ENCODE measurements around the gene CHCHD6. TPM values are rescaled to one million over a fixed set of nuclear protein-coding genes. Genes with fewer than 3 reads are reported as not detected.

CHCHD6 gene
- total RNA-seq, 4 donors from 2014 or later, result 2.0 to 11.5 (median 10.0) TPM

DNA sequence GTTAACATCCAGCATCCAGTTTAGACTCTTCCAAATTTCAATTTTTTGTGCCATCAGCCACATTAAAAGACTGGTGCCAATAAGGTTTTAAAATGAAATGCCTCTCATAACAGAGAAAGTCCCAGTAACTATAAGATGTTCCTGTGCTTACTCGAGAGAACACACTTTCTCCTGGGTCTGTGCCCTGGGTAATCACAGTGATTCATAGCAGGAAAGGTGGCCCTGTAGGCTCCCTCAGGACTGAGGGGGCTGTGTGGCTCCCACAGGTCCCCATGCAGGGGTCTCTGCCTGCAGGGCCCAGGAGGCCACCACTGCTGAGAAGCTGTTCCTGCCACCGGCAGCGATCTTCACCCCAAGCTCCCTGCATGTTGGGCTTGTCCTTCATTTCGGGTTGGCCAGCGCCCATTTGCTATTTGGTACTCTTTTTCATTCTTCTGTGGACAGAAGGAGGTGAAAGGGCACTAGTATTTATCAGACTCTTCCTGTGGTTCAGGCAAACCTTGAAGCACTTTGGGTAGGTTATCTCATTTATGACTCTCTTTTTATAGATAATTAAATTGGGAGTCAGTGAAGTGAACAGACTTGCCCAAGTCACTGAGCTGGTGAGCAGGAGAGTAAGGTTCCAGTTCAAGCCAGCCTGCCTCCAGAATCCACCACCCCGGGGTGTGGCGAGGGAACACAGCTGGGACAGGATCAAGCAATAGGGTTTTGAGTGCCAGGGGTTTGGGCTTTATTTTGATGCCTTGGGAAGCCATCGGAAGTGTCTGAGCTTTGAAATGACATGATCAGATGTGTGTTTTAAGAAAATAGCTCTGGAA is 234.7 kb downstream of the CHCHD6 start:
- TF ChIP-seq, protein P1, sequence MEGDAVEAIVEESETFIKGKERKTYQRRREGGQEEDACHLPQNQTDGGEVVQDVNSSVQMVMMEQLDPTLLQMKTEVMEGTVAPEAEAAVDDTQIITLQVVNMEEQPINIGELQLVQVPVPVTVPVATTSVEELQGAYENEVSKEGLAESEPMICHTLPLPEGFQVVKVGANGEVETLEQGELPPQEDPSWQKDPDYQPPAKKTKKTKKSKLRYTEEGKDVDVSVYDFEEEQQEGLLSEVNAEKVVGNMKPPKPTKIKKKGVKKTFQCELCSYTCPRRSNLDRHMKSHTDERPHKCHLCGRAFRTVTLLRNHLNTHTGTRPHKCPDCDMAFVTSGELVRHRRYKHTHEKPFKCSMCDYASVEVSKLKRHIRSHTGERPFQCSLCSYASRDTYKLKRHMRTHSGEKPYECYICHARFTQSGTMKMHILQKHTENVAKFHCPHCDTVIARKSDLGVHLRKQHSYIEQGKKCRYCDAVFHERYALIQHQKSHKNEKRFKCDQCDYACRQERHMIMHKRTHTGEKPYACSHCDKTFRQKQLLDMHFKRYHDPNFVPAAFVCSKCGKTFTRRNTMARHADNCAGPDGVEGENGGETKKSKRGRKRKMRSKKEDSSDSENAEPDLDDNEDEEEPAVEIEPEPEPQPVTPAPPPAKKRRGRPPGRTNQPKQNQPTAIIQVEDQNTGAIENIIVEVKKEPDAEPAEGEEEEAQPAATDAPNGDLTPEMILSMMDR (IDR thresholded peaks at IDR 0.05; ENCODE audit: low read depth), result no peak

GRCh38 chr3:126939338-126939718 is 235.3 kb downstream of the CHCHD6 start:
- TF ChIP-seq, protein P1 (IDR thresholded peaks at IDR 0.05; ENCODE audit: low read depth), result no peak

- TF ChIP-seq, protein P1 (IDR thresholded peaks at IDR 0.05; ENCODE audit: low read depth), result no peak
Measured at GRCh38 chr3:126939733-126940132, 235.7 kb downstream of the CHCHD6 start.

DNA sequence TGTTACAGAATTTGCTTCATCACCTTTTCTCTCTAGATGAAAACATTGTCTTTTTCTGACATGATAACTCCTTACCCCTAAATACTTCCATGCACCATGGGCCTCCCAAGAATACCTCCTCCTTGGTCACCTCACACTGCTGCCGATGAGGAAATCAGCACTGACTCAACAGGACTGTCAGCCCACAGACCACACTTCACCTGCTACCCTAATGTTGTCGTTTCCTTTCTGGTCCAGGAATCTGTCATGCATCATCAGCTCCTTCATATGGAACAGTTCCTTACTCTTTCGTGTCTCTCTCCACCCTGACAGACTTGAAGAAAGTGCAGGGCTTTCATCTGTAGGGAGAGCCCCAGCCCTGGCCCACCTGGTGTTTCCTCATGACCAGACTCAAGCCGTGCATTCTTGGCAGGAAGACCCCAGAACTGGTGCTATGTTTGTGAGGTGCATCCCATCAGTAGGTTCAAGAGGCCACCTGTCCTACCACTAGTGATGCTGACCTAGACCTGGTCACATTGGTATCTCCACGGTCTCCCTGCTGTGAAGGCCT is 237.8 kb downstream of the CHCHD6 start:
- TF ChIP-seq, protein P1 (IDR thresholded peaks at IDR 0.05; ENCODE audit: low read depth), result no peak

DNA sequence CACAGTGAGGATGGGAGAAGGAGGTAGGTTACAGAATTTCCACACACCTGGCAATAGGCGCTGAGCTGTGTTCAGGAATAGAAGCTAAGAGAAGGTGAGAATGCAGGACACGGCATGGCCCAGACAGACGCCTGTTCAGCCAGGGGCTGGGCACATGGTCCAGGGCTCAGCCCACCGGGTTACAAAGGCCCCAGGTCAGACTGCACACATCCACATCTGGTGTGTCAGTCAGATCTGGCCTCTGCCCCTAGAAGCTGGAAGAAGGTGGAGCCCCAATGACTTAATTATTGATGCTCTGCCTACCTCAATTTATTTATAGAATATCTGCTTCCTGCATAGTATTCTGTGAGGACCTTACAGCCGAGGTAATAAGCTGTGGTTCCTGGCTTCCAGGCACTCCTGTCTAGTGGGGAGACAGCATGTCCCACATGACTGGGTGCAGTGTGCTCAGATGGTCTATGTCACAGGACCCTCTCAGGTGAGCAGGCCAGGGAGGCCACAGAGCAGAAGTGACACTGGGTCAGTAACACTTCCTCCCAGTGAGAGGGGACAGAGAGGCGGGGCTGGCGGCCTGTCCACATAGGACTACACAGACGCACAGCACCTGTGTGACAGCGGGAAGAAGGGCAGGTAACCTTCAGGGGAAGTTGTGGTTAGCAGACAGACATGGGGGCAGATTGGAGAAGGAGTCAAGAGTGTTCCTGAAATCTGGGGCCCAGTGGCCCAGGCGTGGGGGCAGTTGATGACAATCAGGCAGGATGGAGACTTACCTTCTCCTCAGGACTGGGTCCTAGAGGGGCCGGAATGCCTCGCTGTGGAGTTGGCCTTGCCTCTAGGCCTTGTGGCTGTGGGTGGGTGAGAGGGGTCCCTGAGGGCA is 240.3 kb downstream of the CHCHD6 start:
- TF ChIP-seq, protein P1 (IDR thresholded peaks at IDR 0.05; ENCODE audit: low read depth), result no peak

- TF ChIP-seq, protein P1 (IDR thresholded peaks at IDR 0.05; ENCODE audit: low read depth), result no peak
Measured at GRCh38 chr3:126945171-126945721, 241.2 kb downstream of the CHCHD6 start.
